Glutamatergic neuron (in vitro differentiated cells): ENCODE measurements around the gene ASPSCR1. TPM values are rescaled to one million over a fixed set of nuclear protein-coding genes. Genes with fewer than 3 reads are reported as not detected.
A peak's percentile ranks its signal among the peaks of the same experiment; 100 is the strongest.

Source experiments
- DNase-seq: peaks from one replicate; pipeline ENCODE4 v3.0.0; 2022
- H3K27ac Mint-ChIP-seq: one replicate; pipeline ENCODE4 v1.8.0; 2020; ENCODE audit warnings: mild to moderate bottlenecking, mixed read lengths, inconsistent platforms; ENCODE audit not compliant: unreplicated experiment
- H3K27me3 Mint-ChIP-seq: one replicate; pipeline ENCODE4 v1.8.0; 2020; ENCODE audit warnings: mild to moderate bottlenecking, moderate library complexity, mixed read lengths, inconsistent platforms; ENCODE audit not compliant: unreplicated experiment
- H3K36me3 Mint-ChIP-seq: one replicate; pipeline ENCODE4 v1.8.0; 2020; ENCODE audit warnings: mild to moderate bottlenecking, mixed read lengths, inconsistent platforms; ENCODE audit not compliant: unreplicated experiment
- H3K4me1 Mint-ChIP-seq: one replicate; pipeline ENCODE4 v1.8.0; 2020; ENCODE audit warnings: mild to moderate bottlenecking, low read depth, mixed read lengths, inconsistent platforms; ENCODE audit not compliant: unreplicated experiment
- H3K4me3 Mint-ChIP-seq: one replicate; pipeline ENCODE4 v1.8.0; 2020; ENCODE audit warnings: mild to moderate bottlenecking, mixed read lengths, inconsistent platforms; ENCODE audit not compliant: unreplicated experiment
- H3K9me3 Mint-ChIP-seq: one replicate; pipeline ENCODE4 v1.8.0; 2020; ENCODE audit warnings: mild to moderate bottlenecking, moderate library complexity, mixed read lengths, inconsistent platforms; ENCODE audit not compliant: unreplicated experiment
- CTCF ChIP-seq: fragments of 200-600 bp; sonication (generic); IDR thresholded peaks from one replicate; pipeline ENCODE4 v1.5.0; 2021; ENCODE audit not compliant: partially characterized antibody, unreplicated experiment
- total RNA-seq: library from RNA; stranded (reverse); fragmentation: NEBNext Ultra II Directional; extraction: Animal tissue kit (Norgen Biotek cat#: 25700); gene quantifications from one replicate; pipeline ENCODE4 v1.2.1, GENCODE V29; 2021; ENCODE audit not compliant: unreplicated experiment

Gene ASPSCR1
- total RNA-seq, 1 donor from 2014 or later, result 51.7 TPM

GRCh38 chr17:81973432-81973831 lies 4.0 kb upstream of the ASPSCR1 start:
- Mint-ChIP-seq H3K9me3 (peaks cover 8% of the 10 kb centered on the region), H3K36me3 (peaks cover 5% of the 10 kb centered on the region), H3K27me3 (peaks cover 5% of the 10 kb centered on the region), H3K27ac (no peak overlapping the region), H3K4me3 (no peak overlapping the region), H3K4me1 (peaks cover 3% of the 10 kb centered on the region)
- TF ChIP-seq CTCF, result no peak
- no peak for DNase-seq

GRCh38 chr17:81976332-81977210 lies 858 bp upstream of the ASPSCR1 start:
- H3K27me3 Mint-ChIP-seq, result peaks cover 10% of the 10 kb centered on the region
- peaks cover 5% of the 10 kb centered on the region for H3K36me3 Mint-ChIP-seq
- H3K27ac Mint-ChIP-seq, result peak overlapping the region; percentile 90
- no peak for DNase-seq
- H3K4me1 Mint-ChIP-seq, result peaks cover 20% of the 10 kb centered on the region
- H3K9me3 Mint-ChIP-seq, result peaks cover 13% of the 10 kb centered on the region
- peak overlapping the region; percentile 93 for H3K4me3 Mint-ChIP-seq
- no peak for TF ChIP-seq CTCF

GRCh38 chr17:81978524-81979298 lies 1.3 kb downstream of the ASPSCR1 start:
- Mint-ChIP-seq H3K4me3 (peak overlapping the region; percentile 78), H3K27me3 (peaks cover 10% of the 10 kb centered on the region), H3K4me1 (peaks cover 20% of the 10 kb centered on the region), H3K36me3 (peaks cover 5% of the 10 kb centered on the region), H3K27ac (peak overlapping the region; percentile 83), H3K9me3 (peaks cover 12% of the 10 kb centered on the region)
- TF ChIP-seq CTCF, result no peak
- DNase-seq, result no peak

- Mint-ChIP-seq H3K4me1 (peaks cover 20% of the 10 kb centered on the region), H3K27ac (peak overlapping the region; percentile 22), H3K4me3 (no peak overlapping the region), H3K27me3 (peaks cover 10% of the 10 kb centered on the region), H3K36me3 (peaks cover under 1% of the 10 kb centered on the region), H3K9me3 (peaks cover 12% of the 10 kb centered on the region)
- no peak for DNase-seq
- TF ChIP-seq CTCF, result no peak
Measured at GRCh38 chr17:81980122-81980521, 2.7 kb downstream of the ASPSCR1 start.
